ENCODE data around the gene ELAVL1.

ELAVL1 gene

GRCh38 chr19:7928741-7929701, 76.4 kb downstream of the ELAVL1 start:
- DNase-seq (ENCODE audit: insufficient read length, low spot score) (no peak), FAIRE-seq (no peak)
- TF ChIP-seq CTCF (IDR thresholded peaks at IDR 0.05; ENCODE audit: insufficient read depth, missing control alignments): peak; percentile 20

- DNase-seq (ENCODE audit: insufficient read length, low spot score) (no peak), FAIRE-seq (no peak)
Observed at GRCh38 chr19:7928334-7928706, 77.1 kb downstream of the ELAVL1 start.

GRCh38 chr19:7927605-7928333, 77.7 kb downstream of the ELAVL1 start:
- no peak for TF ChIP-seq CTCF (IDR thresholded peaks at IDR 0.05; ENCODE audit: insufficient read depth, missing control alignments)
- FAIRE-seq: no peak
- DNase-seq (ENCODE audit: insufficient read length, low spot score): no peak

More at GRCh38 chr19:7928334-7928706, 77.1 kb downstream of the ELAVL1 start:
- TF ChIP-seq CTCF (IDR thresholded peaks at IDR 0.05; ENCODE audit: insufficient read depth, missing control alignments): no peak

- DNase-seq (ENCODE audit: insufficient read length, low spot score) (no peak), FAIRE-seq (no peak)
- no peak for TF ChIP-seq CTCF (IDR thresholded peaks at IDR 0.05; ENCODE audit: insufficient read depth, missing control alignments)
Observed at GRCh38 chr19:7926727-7927604, 78.5 kb downstream of the ELAVL1 start.

DNA sequence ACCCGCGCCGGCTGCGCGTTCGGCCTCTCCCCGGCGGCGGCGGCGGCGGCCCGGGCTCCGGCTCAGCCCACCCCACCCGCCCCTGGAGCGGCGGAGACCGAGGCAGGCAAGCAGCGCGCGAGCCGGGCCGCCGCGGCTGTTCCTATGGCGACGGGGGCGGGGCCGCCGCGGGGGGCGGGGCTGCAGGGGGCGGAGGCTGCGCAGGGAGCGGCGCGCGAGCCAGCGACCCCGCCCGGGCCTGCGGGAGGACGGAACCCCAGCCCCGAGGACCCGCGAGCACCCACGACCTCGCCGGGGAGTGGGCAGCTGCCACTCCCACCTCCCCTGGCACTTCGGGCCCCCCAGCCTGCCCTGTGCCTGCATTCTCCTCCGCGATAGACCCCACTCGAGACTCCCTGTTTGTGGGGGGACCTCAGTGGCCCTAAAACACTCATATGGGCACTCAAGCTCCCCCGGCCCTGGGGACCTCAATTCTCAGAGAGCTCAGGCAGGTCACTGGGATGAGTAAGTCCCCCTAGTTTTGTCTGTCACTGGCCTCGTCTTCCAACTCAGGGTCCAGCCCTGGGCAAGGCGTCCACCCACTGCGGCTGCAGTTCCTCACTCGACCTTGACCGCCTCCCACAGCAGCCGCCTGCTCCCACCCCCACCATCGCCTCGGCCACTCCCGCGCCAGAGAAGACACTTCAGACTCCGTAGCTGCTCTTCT, 79.3 kb downstream of the ELAVL1 start, which contains the start of gene CTXN1:
CTXN1 (minus strand) TSS at position 115 of the 706 bp plus-strand sequence. CDS start 597 bp downstream, outside the sequence.
- TF ChIP-seq CTCF (IDR thresholded peaks at IDR 0.05; ENCODE audit: insufficient read depth, missing control alignments): no peak
- FAIRE-seq: no peak
- DNase-seq (ENCODE audit: insufficient read length, low spot score): peak; percentile 84

- TF ChIP-seq CTCF (IDR thresholded peaks at IDR 0.05; ENCODE audit: insufficient read depth, missing control alignments): peak; percentile 91
- FAIRE-seq (no peak), DNase-seq (ENCODE audit: insufficient read length, low spot score) (peak; percentile 94)
Observed at GRCh38 chr19:7925171-7925851, 80.1 kb downstream of the ELAVL1 start.
